Measurements from ENCODE around the gene AMT.
A peak's percentile ranks its signal among the peaks of the same experiment; 100 is the strongest.

The AMT gene

DNA sequence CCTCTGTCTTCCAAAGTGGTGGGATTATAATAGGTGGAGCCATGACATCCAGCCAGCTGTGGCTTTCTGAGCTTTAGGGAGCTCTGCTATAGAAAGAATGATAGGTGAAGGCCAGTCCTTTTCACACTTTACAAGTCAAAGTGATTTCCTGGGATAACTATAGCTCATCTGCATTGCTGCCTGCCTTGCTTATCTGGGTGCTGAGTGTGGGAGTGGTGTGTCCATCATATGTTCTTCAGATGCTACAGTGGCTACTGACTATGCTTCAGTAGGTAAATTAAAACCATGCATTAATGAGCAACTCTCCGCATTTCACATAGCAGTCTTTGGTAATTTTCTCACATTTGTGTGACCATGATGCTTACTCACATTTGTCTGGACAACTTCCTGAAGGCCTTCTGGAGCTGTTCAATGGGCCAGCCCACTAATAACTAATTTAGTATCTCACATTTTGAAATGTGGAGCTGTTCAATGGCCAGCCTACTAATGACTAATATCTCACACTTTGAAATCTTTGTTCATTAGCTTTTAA lies 33.9 kb downstream of the AMT start:
- Histone ChIP-seq H2AFZ (ENCODE audit: low read length, unreplicated experiment) (no peak overlapping the region), H3K36me3 (ENCODE audit: insufficient read depth, low read length) (peaks cover 3% of the 10 kb centered on the region; the same call in 1 of the 2 replicates), H3K4me3 (ENCODE audit: low read depth, low read length) (no peak overlapping the region), H3K27me3 (ENCODE audit: insufficient read depth, low read length) (no peaks in the 10 kb centered on the region), H3K27ac (ENCODE audit: low read depth, low read length) (0 out of 2 replicates have a peak overlapping the region, but pooled peaks have one; percentile 14), H3K4me1 (ENCODE audit: control insufficient read depth, insufficient read depth, low read length, unreplicated experiment) (peaks cover 22% of the 10 kb centered on the region), H3K79me2 (ENCODE audit: control insufficient read depth, insufficient read depth, low read length, unreplicated experiment) (peaks cover 94% of the 10 kb centered on the region)

DNA sequence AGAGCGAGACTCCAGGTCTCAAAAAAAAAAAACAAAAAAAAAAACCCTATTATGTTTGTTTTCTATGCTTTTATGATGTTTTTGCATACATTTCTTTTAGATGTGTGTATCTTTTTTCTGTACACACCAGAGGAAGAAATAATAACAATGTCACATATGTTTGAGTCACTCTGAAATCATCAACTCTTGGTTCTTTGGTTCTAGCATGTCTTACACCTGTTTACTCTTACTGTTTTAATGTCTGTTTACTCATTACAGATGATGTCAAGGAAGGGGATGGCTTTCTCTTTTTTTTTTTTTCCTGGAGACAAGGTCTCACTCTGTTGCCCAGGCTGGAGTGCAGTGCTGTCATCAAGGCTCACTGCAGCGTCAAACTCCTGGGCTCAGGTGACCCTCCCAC lies 34.6 kb downstream of the AMT start:
- H3K36me3 ChIP-seq (ENCODE audit: insufficient read depth, low read length) = peaks cover 3% of the 10 kb centered on the region; the same call in 1 of the 2 replicates

DNA sequence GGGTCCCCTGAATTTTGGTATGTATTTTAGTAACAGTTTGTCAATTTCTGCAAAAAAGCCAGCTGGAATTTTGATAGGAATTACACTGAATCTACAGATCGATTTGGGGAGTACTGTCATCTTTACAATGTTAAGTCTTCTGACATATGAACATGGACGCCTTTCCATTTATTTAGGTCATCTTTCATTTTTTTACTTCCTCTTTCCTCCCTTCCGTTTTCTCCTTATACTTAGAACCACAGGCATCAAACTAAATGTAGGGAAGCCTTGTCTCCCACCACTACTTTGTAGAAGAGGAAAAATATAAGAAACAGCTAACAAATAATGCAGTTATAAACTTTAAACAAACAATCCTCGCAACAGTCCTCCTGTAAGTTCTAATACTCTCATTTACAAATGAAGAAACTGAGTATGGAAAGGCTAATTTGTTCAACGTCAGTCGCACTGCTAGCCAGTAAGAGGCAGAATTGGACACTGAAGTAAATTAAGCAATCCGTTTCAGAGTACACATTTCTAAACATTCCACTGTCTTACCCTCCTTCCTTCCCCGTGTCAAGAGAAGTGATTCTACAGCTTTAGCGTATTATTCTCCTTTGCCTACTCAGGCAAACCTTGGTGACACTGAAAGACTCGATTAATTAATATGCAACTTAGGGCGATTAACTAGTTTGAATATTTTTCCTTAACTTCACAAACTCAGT lies 36.1 kb downstream of the AMT start:
- H3K79me2 ChIP-seq (ENCODE audit: control insufficient read depth, insufficient read depth, low read length, unreplicated experiment) = peaks cover 92% of the 10 kb centered on the region
- H3K27ac ChIP-seq (ENCODE audit: low read depth, low read length) = no peak overlapping the region
- H3K4me3 ChIP-seq (ENCODE audit: low read depth, low read length) = no peak overlapping the region
- H3K27me3 ChIP-seq (ENCODE audit: insufficient read depth, low read length) = no peaks in the 10 kb centered on the region
- no peak overlapping the region for H2AFZ ChIP-seq (ENCODE audit: low read length, unreplicated experiment)
- peaks cover 22% of the 10 kb centered on the region for H3K4me1 ChIP-seq (ENCODE audit: control insufficient read depth, insufficient read depth, low read length, unreplicated experiment)
- H3K36me3 ChIP-seq (ENCODE audit: insufficient read depth, low read length) = peaks cover 3% of the 10 kb centered on the region; the same call in 1 of the 2 replicates

More for the DNA sequence above, 34.6 kb downstream of the AMT start:
- Histone ChIP-seq H3K4me3 (ENCODE audit: low read depth, low read length) (no peak overlapping the region), H3K27ac (ENCODE audit: low read depth, low read length) (no peak overlapping the region), H2AFZ (ENCODE audit: low read length, unreplicated experiment) (no peak overlapping the region), H3K27me3 (ENCODE audit: insufficient read depth, low read length) (no peaks in the 10 kb centered on the region), H3K79me2 (ENCODE audit: control insufficient read depth, insufficient read depth, low read length, unreplicated experiment) (peaks cover 94% of the 10 kb centered on the region), H3K4me1 (ENCODE audit: control insufficient read depth, insufficient read depth, low read length, unreplicated experiment) (peaks cover 22% of the 10 kb centered on the region)

DNA sequence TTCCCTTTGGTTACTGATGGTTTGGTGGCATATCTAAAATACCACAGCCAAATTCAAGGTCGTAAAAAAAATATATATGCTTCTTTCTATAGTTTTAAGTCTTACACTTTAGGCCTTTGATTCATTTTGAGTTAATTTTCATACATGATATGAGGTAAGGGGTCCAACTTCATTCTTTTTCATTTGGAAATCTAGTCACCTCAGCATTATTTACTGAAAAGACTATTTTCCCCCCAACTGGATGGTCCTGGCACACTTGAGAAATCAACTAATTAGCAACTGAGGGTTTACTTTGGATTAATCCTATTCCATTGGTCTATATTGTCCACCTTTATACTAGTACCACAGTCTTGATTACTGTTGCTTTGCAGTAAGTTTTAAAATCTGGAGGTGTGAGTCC lies 36.7 kb downstream of the AMT start:
- Histone ChIP-seq H3K36me3 (ENCODE audit: insufficient read depth, low read length) (peaks cover 3% of the 10 kb centered on the region; the same call in 1 of the 2 replicates), H2AFZ (ENCODE audit: low read length, unreplicated experiment) (no peak overlapping the region), H3K79me2 (ENCODE audit: control insufficient read depth, insufficient read depth, low read length, unreplicated experiment) (peaks cover 92% of the 10 kb centered on the region), H3K27ac (ENCODE audit: low read depth, low read length) (no peak overlapping the region), H3K4me1 (ENCODE audit: control insufficient read depth, insufficient read depth, low read length, unreplicated experiment) (peaks cover 22% of the 10 kb centered on the region), H3K4me3 (ENCODE audit: low read depth, low read length) (no peak overlapping the region), H3K27me3 (ENCODE audit: insufficient read depth, low read length) (no peaks in the 10 kb centered on the region)

DNA sequence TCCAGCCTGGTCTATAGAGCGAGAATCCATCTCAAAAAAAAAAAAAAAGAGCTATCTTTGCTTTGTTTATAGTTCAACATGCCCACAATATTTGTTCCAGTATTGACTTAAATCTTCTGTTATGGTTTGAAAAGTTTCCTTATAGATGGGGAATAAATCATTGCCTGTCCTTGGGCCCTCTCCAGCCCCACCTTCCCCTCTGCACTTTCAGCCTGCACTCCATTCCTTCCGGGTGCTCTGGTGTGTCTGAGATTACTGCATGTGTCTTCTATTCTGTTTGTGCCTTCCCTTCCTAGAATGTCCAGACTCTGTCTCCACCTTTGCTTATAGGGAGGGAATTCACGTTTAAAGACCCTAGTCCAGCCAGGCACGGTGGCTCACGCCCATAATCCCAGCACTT lies 38.9 kb downstream of the AMT start:
- Histone ChIP-seq H3K4me1 (ENCODE audit: control insufficient read depth, insufficient read depth, low read length, unreplicated experiment) (peaks cover 29% of the 10 kb centered on the region), H3K27me3 (ENCODE audit: insufficient read depth, low read length) (no peaks in the 10 kb centered on the region), H2AFZ (ENCODE audit: low read length, unreplicated experiment) (no peak overlapping the region), H3K79me2 (ENCODE audit: control insufficient read depth, insufficient read depth, low read length, unreplicated experiment) (peaks cover 89% of the 10 kb centered on the region), H3K27ac (ENCODE audit: low read depth, low read length) (no peak overlapping the region), H3K4me3 (ENCODE audit: low read depth, low read length) (no peak overlapping the region), H3K36me3 (ENCODE audit: insufficient read depth, low read length) (peaks cover 6% of the 10 kb centered on the region; the same call in 1 of the 2 replicates)

DNA sequence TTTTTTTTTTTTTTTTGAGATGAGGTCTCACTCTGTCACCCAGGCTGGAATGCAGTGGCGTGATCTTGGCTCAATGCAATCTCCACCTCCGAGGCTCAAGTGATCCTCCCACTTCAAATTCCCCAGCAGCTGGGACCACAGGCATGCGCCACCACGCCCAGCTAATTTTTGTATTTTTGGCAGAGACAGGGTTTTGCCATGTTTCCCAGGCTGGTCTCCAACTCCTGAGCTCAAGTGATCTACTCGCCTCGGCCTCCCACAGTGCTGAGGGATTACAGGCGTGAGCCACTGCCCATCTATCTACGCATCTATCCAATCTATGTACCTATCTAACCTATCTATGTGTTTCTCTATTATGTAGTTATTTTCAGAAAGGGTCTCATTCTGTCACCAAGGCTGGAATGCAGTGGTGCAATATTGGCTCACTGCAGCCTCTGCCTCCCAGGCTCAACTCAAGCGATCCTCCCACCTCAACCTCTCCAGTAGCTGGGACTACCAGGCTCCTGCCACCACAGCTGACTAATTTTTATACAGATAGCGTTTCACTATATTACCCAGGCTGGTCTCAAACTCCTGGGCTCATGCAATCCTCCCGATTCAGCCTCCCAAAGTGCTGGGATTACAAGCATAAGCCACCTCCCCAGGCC lies 43.9 kb downstream of the AMT start:
- Histone ChIP-seq H3K27ac (ENCODE audit: low read depth, low read length) (peak overlapping the region; percentile 74), H2AFZ (ENCODE audit: low read length, unreplicated experiment) (no peak overlapping the region), H3K4me1 (ENCODE audit: control insufficient read depth, insufficient read depth, low read length, unreplicated experiment) (peaks cover 26% of the 10 kb centered on the region), H3K36me3 (ENCODE audit: insufficient read depth, low read length) (peaks cover 20% of the 10 kb centered on the region; the same call in 1 of the 2 replicates), H3K4me3 (ENCODE audit: low read depth, low read length) (peak overlapping the region; percentile 3; the same call in 1 of the 2 replicates), H3K27me3 (ENCODE audit: insufficient read depth, low read length) (no peaks in the 10 kb centered on the region), H3K79me2 (ENCODE audit: control insufficient read depth, insufficient read depth, low read length, unreplicated experiment) (peaks cover 92% of the 10 kb centered on the region)

DNA sequence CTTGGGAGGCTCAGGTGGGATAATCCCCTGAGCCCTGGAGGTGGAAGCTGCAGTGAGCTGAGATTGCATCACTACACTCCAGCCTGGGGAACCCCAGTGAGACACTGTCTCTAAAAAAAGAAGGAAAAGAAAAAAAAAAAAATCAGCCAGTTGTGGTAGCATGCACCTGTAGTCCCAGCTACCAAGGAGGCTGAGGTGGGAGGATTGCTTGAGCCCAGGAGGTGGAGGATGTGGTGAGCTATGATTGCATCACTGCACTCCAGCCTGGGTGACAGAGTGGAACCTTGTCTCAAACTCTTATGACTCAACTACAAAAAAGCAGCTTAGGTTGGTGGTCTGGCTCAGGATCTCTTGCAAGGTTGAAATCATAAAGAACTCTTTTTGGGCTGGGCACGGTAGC lies 44.8 kb downstream of the AMT start:
- Histone ChIP-seq H3K27me3 (ENCODE audit: insufficient read depth, low read length) (no peaks in the 10 kb centered on the region), H3K4me3 (ENCODE audit: low read depth, low read length) (no peak overlapping the region), H3K4me1 (ENCODE audit: control insufficient read depth, insufficient read depth, low read length, unreplicated experiment) (peaks cover 26% of the 10 kb centered on the region), H3K27ac (ENCODE audit: low read depth, low read length) (peak overlapping the region; percentile 66), H2AFZ (ENCODE audit: low read length, unreplicated experiment) (no peak overlapping the region), H3K79me2 (ENCODE audit: control insufficient read depth, insufficient read depth, low read length, unreplicated experiment) (peaks cover 90% of the 10 kb centered on the region), H3K36me3 (ENCODE audit: insufficient read depth, low read length) (peaks cover 27% of the 10 kb centered on the region; the same call in 1 of the 2 replicates)

DNA sequence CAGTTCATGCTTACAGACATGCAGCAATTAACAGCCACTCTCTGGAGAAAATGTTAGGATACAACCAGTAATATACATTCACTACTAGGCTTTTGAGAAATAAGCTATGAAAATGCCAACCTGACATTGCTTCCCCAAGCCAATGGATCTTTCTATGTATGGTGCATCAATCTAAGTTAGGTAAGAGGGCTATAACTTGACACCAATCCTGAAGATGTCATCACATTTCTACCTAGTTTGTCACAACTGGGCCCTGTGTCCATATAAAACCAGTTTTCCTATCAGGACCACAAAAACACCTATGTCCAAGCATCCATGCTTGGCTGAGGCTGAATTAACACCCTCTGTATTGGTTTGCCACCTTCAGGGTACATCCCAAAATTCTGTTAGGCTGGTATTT lies 50.3 kb downstream of the AMT start:
- Histone ChIP-seq H3K4me1 (ENCODE audit: control insufficient read depth, insufficient read depth, low read length, unreplicated experiment) (no peaks in the 10 kb centered on the region), H3K27ac (ENCODE audit: low read depth, low read length) (no peak overlapping the region), H2AFZ (ENCODE audit: low read length, unreplicated experiment) (no peak overlapping the region), H3K36me3 (ENCODE audit: insufficient read depth, low read length) (peaks cover 34% of the 10 kb centered on the region), H3K27me3 (ENCODE audit: insufficient read depth, low read length) (no peaks in the 10 kb centered on the region), H3K4me3 (ENCODE audit: low read depth, low read length) (no peak overlapping the region), H3K79me2 (ENCODE audit: control insufficient read depth, insufficient read depth, low read length, unreplicated experiment) (peaks cover 80% of the 10 kb centered on the region)

DNA sequence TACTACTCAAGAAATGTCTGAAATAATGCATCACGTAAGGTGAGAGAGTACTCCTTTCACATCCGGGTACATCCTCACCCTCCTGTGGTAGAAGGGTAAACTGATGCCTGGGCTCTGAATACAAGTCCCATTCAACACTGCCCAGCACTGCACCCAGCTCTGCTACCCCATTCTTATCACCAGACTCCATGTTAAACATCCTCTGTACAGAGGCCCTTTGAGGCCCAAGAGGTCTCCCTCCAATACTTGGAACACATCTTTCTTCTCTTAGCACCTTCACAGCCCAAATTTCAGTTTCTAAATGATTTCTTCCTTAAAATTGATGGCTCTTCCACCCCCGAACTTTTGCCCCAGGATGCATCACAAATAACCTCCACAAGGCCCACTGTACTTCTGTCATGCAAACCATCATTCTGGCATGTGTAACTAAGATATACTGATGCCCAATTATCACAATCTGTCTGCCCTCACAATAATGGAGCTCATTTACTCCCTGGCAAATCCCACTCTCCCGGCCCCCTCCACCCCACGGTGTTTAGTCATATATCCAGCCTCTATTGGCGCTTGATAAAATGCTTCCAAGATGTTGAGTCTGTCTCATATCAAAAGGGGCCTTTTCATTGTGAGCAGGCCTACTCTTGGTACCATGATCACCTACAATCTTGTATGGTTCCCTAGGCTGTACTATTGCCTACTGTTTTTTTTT lies 51.5 kb downstream of the AMT start:
- Histone ChIP-seq H3K79me2 (ENCODE audit: control insufficient read depth, insufficient read depth, low read length, unreplicated experiment) (peaks cover 81% of the 10 kb centered on the region), H3K4me1 (ENCODE audit: control insufficient read depth, insufficient read depth, low read length, unreplicated experiment) (no peaks in the 10 kb centered on the region), H2AFZ (ENCODE audit: low read length, unreplicated experiment) (no peak overlapping the region), H3K4me3 (ENCODE audit: low read depth, low read length) (no peak overlapping the region), H3K27me3 (ENCODE audit: insufficient read depth, low read length) (no peaks in the 10 kb centered on the region), H3K36me3 (ENCODE audit: insufficient read depth, low read length) (peaks cover 44% of the 10 kb centered on the region), H3K27ac (ENCODE audit: low read depth, low read length) (no peak overlapping the region)
